GM18499 (cell line): ENCODE measurements around the gene RAB10.
"Not testable (repeated sequence)": the region's sequence is repeated elsewhere in the genome, so short reads cannot be mapped to it uniquely, and the experiment has no call there.

ENCODE experiments used
- ATAC-seq: cut with Tn5 transposase; IDR thresholded peaks from one replicate; pipeline ENCODE4 v1.9.1; 2021; ENCODE audit warnings: moderate number of reproducible peaks; ENCODE audit not compliant: insufficient read depth, unreplicated experiment

Gene RAB10

GRCh38 chr2:26033818-26034636 is at the start of gene RAB10:
Gene RAB10, plus strand, starts transcription at chr2:26034084. Its CDS starts 525 bp downstream, at chr2:26034609.
- peak; percentile 75 for ATAC-seq

- no peak for ATAC-seq
These were observed 45.8 kb upstream of the RAB10 start for GRCh38 chr2:25988134-25988533.

GRCh38 chr2:25989154-25989553 is 44.7 kb upstream of the RAB10 start:
- ATAC-seq, result no peak

- ATAC-seq, result no peak
These were observed 41.9 kb upstream of the RAB10 start for GRCh38 chr2:25991965-25992364.

- ATAC-seq, result no peak
These were observed 41.3 kb upstream of the RAB10 start for GRCh38 chr2:25992556-25992955.

- no peak for ATAC-seq
These were observed 40.8 kb upstream of the RAB10 start for GRCh38 chr2:25993049-25993448.

GRCh38 chr2:25994509-25994908 is 39.4 kb upstream of the RAB10 start:
- ATAC-seq, result no peak

GRCh38 chr2:25996844-25997243 is 37.0 kb upstream of the RAB10 start:
- no peak for ATAC-seq

- not testable (repeated sequence) for ATAC-seq
These were observed 35.0 kb upstream of the RAB10 start for GRCh38 chr2:25998816-25999383.

GRCh38 chr2:25999406-25999805 is 34.5 kb upstream of the RAB10 start:
- ATAC-seq, result not testable (repeated sequence)

- ATAC-seq, result no peak
These were observed 33.3 kb upstream of the RAB10 start for GRCh38 chr2:26000561-26001082.

GRCh38 chr2:26001743-26002351 is 32.0 kb upstream of the RAB10 start:
- no peak for ATAC-seq

GRCh38 chr2:26002632-26003310 is 31.1 kb upstream of the RAB10 start:
- no peak for ATAC-seq

- ATAC-seq, result no peak
These were observed 25.8 kb upstream of the RAB10 start for GRCh38 chr2:26008095-26008494.

- no peak for ATAC-seq
These were observed 24.9 kb upstream of the RAB10 start for GRCh38 chr2:26008851-26009566.

- ATAC-seq, result no peak
These were observed 24.3 kb upstream of the RAB10 start for GRCh38 chr2:26009567-26009963.

- ATAC-seq, result no peak
These were observed 22.9 kb upstream of the RAB10 start for GRCh38 chr2:26010943-26011342.

- no peak for ATAC-seq
These were observed 22.3 kb upstream of the RAB10 start for GRCh38 chr2:26011609-26011989.

- no peak for ATAC-seq
These were observed 21.7 kb upstream of the RAB10 start for GRCh38 chr2:26011990-26012856.
